Left renal pelvis (tissue), 4 donors: Measurements from ENCODE around the gene APBB1. TPM values are rescaled to one million over a fixed set of nuclear protein-coding genes. Genes with fewer than 3 reads are reported as not detected.
"Not testable (repeated sequence)": the region's sequence is repeated elsewhere in the genome, so short reads cannot be mapped to it uniquely, and the experiment has no call there.

ENCODE experiments used
- DNase-seq, 4 donors: peaks; one replicate each; pipeline ENCODE4 v3.0.0-alpha.2; 2013; ENCODE audit warnings: low read depth in 4 of 4, low spot score in 3 of 4
- polyA plus RNA-seq, 4 donors: library from polyadenylated mRNA; unstranded; fragments of 120-200 nt; gene quantifications; one replicate each; pipeline ENCODE4 v1.2.1, GENCODE V29; 2013; ENCODE audit not compliant: insufficient read length in 4 of 4

The APBB1 gene
- polyA plus RNA-seq, 4 donors: 47.0 to 60.0 (median 51.3) TPM

- no peak for DNase-seq
These were observed 24.8 kb downstream of the APBB1 start for GRCh38 chr11:6393989-6394670.

GRCh38 chr11:6392251-6392650 is 26.6 kb downstream of the APBB1 start:
- DNase-seq: not testable (repeated sequence)

- DNase-seq: no peak
These were observed 27.3 kb downstream of the APBB1 start for GRCh38 chr11:6391537-6392134.

DNA sequence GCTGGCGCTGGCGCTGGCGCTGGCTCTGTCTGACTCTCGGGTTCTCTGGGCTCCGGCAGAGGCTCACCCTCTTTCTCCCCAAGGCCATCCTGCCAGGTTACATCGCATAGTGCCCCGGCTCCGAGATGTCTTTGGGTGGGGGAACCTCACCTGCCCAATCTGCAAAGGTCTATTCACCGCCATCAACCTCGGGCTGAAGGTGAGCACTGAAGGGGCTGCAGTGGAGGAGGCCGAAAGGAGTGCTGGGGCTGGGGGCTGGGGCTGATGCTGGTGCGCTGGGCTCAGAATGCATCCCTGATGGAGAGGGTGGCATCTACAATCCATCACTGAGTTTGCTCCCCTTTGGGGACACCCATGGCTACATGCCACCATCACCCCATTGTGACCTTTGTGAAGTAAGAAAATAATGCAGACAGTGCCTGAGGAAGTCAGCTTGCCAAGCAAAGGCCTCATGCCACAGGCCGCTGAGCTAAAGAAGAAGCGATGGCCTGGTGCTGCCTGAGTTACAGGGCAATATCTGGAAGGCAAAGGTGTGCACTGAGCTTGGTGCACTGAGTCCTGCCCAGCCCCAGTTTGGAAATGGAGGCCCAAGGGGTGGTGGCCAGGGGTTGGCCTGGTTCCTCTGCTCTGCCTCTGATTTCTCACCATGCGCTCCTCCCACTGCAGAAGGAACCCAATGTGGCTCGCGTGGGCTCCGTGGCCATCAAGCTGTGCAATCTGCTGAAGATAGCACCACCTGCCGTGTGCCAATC is 28.0 kb downstream of the APBB1 start:
- no peak for DNase-seq

- peak; percentile 71 to 81 (median 74) for DNase-seq
These were observed 28.8 kb downstream of the APBB1 start, which contains the start of gene SMPD1 for GRCh38 chr11:6389905-6390717. SMPD1 (plus strand) TSS chr11:6390474; CDS start chr11:6390599, 125 bp downstream.

GRCh38 chr11:6388748-6389147 is 30.1 kb downstream of the APBB1 start:
- no peak for DNase-seq

GRCh38 chr11:6387811-6388599 is 30.9 kb downstream of the APBB1 start:
- no peak for DNase-seq

DNA sequence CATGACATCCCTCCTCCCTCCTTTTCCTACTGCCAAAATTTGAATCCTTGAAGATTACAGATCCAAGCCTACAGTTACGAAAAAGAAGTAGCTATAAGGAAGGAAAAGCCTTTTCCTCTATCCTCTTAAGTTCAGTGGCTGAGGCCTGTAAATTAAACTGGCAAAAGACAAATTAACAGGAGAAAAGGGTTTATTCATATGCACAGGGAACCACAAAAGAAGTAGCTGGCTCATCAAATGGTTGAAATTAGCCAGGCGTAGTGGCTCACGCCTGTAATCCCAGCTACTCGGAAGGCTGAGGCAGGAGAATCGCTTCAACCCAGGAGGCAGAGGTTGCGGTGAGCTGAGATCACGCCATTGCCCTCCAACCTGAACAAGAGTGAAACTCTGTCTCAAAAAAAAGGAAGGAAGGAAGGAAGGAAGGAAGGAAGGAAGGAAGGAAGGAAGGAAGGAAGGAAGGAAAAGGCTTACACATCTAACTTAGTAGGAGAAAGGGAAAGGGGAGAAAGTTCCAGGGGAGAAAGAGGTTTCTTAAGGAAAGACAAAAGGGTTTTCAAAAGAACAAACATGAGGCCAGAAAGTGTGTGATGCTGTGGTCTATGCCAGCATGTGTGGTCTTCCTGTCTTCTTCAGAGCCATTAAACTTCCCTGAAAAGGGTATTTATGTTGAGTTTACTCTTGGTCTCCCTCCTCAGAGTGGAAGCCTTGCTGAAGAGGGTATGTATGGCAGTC is 33.7 kb downstream of the APBB1 start:
- DNase-seq: no peak

DNA sequence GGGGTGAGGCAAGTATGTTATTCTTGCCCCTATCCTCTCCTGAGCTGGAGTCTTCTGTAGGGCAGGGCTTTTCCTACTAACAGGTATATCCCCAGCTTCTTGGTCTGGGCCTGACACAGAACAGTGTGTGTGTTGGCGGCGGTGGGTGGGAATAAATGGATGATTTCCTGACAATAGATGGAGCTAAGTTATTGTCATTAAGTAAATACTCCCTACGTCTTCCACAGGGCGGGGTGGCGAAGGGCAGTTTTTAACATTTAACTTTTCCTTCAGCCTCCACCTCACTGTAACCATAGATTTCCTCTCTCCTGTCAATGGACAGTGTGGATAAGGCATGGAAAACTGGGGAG is 40.3 kb downstream of the APBB1 start:
- DNase-seq: no peak

DNA sequence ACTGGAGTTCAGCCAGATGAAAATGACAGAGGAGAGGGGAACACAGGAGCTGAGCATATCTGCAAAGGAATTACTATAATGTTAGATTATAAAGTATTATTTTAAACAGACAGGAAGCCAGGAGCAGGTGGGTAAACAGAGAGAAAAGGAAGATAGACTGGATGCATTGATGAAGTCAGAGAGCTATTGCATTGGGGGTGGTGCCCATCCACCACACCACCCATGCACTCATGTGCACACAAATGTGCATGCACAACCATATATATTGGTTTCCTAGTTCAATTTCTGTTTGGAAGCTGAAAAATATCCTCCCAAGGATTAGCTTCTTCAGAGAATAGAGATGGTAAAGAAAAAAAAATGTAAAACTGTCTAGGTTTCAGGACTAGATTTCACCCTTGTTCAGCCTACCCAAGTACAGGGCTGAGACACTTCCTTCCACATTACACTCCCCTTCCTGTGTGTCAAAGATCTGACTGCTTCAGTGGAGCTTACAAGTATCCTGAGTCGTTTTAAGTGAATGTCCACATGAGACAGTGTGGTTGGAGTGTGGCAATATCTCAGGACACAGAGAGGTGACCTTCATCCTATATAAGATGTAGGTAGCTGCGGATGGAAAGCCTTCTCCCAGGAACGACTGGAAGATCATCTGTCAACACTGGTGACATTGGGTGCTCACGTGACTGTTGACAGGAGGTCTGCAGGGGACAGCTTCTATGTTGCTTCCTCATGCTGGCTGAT is 40.8 kb downstream of the APBB1 start:
- DNase-seq: no peak

DNA sequence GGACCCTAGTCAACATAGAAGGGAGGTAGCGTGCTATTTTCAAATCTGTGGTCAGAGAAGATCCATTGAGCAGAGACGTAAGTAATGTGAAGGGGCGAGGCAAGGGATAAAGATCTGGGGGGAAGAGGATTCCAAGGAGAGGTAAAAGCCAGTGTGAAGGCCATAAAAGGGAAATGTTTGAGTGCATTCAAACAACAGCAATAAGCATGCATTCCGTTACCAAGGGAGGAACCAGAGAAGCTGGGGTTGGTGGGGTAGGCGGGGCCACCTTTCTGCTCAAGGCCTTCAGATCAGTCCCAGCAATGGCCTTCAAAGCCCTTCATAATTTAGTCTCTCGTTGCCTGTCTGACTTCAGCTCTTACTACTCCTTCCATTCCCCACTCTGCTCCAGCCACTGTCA is 47.1 kb downstream of the APBB1 start:
- no peak for DNase-seq

GRCh38 chr11:6365659-6366058 is 53.2 kb downstream of the APBB1 start:
- no peak for DNase-seq

DNA sequence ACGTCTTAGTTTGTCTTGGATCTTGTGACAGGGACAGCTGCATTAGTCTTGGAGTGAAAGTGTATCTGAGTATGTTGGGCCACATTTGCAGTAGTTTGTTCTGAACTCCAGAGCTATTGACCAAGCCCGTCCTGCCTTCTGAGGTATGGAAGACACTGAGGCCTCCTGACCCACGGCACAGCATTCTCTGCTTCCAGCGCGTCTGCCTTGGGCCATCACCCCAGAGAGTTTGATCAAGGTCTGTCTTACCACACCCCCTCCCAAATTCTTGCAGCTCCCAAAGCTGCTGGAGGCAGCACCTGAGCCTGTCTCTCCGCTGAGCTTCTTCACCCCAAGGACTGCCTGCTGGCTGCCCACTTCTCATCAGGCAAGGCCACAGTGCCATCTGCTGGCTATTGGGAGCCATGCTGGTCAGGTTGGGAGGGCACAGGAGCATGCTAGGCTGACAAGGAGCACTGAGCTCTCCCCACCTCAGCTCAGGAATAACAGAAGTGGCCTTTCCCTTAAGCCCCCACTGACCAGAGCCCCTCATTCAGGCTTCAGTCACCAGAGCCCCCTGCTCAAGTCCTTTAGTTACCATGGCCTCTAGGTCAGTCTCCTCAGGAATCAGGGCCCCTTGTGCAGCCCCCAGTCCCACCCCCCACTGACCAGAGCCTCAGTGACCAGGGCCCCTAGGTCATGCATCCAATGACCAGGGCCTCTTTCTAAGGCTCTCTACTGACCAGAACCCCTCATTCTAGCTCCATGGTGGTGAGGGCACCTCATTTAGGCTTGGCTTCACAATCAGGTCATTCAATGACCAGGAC is 55.8 kb downstream of the APBB1 start:
- DNase-seq: peak in 2 of 4 donors; percentile 42 to 60

GRCh38 chr11:6362185-6362872 is 56.6 kb downstream of the APBB1 start:
- no peak for DNase-seq

DNA sequence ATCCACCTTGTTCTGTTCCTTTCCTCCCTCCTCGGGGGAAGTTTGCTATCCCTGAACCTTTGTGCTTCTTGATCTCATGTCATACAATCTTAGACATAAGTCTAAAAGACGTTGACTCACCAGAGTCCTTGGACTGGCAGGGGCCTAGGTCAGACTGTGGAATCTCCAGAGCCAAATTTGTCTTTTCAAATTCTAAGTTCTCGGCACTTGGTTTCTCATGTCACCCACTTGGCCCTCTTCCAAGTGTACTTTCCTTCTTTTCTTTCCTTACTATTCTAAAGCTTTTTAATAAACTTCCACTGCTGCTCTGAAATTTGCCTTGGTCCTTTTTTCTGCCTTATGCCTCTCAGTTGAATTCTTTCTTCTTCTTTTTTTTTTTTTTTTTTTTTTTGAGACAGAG is 58.7 kb downstream of the APBB1 start:
- DNase-seq: no peak

DNA sequence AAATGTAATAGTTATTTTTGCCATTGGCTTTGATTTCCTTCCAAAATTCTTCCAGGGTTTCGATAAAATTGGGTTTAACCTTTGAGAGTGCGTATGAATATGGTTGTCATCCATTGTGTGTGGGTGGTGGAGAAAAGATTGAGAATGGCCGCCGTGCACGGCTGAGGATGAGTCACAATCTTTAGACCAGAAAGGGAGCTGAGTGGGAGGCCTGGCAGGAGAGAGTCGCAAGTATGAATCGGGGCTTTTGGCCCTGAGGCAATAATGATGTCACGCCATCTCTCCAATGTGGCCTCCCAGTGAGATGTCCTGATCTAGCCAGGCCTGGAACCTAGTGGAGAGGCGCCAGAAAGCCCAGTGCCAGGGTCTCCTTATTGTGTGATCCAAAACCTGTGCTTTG is 61.7 kb downstream of the APBB1 start:
- DNase-seq: no peak

GRCh38 chr11:6356503-6357055 is 62.3 kb downstream of the APBB1 start:
- no peak for DNase-seq
